Measurements from ENCODE around the gene TMEM175. TPM values are rescaled to one million over a fixed set of nuclear protein-coding genes. Genes with fewer than 3 reads are reported as not detected.

TMEM175 gene, protein sequence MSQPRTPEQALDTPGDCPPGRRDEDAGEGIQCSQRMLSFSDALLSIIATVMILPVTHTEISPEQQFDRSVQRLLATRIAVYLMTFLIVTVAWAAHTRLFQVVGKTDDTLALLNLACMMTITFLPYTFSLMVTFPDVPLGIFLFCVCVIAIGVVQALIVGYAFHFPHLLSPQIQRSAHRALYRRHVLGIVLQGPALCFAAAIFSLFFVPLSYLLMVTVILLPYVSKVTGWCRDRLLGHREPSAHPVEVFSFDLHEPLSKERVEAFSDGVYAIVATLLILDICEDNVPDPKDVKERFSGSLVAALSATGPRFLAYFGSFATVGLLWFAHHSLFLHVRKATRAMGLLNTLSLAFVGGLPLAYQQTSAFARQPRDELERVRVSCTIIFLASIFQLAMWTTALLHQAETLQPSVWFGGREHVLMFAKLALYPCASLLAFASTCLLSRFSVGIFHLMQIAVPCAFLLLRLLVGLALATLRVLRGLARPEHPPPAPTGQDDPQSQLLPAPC
- 46.0 TPM for total RNA-seq
- polyA plus RNA-seq, result 10 to 100 TPM; 12.1 to 17.5 (median 14.1) TPM

DNA sequence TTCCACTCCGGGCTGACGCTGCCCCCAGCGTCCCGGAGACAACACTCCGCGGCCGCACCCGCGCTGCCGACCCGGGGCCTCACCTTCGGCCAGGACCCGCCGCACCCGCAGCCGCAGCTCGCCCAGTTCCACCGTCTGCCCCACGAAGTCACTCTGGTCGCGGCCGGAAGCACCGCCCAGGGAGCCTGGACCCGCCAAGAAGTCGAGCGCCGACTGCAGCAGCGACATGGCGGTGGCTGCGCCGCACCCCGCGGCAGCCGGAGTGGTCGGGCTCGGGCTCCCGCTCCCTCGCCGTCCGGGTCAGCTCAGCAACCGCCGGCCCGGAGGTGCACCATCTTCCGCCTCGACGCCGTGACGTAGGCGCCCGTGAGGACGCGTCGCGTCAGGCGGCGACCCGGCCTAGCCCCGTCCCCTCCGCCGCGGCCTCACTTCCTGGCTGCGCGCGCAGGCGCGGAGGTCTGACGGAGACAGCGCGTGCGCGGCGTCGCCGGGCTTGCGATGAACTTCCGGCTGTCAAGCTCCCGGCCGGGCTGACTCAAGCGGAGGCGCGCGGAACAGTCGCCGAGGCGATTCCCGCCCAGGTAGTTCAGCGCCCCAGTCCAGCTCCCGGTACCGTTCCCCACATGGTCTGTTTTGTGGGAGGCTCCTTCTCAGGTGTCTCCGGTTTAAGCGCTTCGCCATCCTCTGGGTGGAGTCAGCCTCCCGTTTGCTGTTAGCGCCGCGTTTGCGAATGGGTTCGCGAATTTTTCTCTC is at the start of gene TMEM175, which contains the start of gene GAK:
Gene TMEM175 (plus strand): TSS at position 501 of the 753 bp plus-strand sequence. CDS start 15,280 bp downstream, outside the sequence.
Gene GAK (minus strand): TSS at position 357 of the 753 bp plus-strand sequence. CDS start 129 bp downstream, at position 228.
- no peaks in the 10 kb centered on the region for H3K9me3 ChIP-seq (ENCODE audit: control insufficient read depth in 2 of 2, low read length in 2 of 2)
- peak within 1 kb of the TSS; percentile 96 to 99 (median 96) for H3K4me3 Mint-ChIP-seq

DNA sequence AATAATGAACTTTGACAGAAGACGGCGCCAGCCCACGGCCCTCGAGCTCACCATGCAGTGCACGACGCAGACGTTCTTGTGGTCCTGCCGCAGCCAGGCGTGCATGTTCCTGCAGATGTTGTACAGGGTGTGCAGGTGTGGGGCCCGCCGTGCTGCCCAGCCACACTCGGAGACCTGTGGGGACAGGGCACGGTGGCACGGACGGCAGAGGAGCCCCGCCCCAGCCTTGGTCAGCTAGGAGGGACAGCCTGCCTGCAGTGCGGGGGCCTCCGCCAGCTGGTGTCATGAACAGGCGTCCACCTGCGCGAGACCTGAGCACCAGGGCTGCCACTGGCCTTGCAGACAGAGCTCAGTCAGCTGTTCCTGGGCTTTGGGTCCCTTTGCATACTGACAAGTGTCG is 49.6 kb upstream of the TMEM175 start:
- Mint-ChIP-seq H3K27me3 (no peaks in the 10 kb centered on the region), H3K27ac (no peak overlapping the region), H3K4me3 (no peak overlapping the region), H3K36me3 (peaks cover 18% of the 10 kb centered on the region), H3K4me1 (peaks cover 9 to 28% (median 23%) of the 10 kb centered on the region in 4 donors), H3K9me3 (no peaks in the 10 kb centered on the region)
- peaks cover 38% of the 10 kb centered on the region for H3K36me3 ChIP-seq (ENCODE audit: control insufficient read depth, insufficient read depth, low read length)
- peaks cover 23% of the 10 kb centered on the region for H3K4me1 ChIP-seq (ENCODE audit: control insufficient read depth, insufficient read depth, low read length, poor library complexity, severe bottlenecking)
- H3K27ac ChIP-seq (ENCODE audit: insufficient read depth, low read length, poor library complexity, severe bottlenecking), result no peak overlapping the region
- H3K9me3 ChIP-seq (ENCODE audit: control insufficient read depth in 2 of 2, low read length in 2 of 2), result no peaks in the 10 kb centered on the region
- H3K4me3 ChIP-seq (ENCODE audit: low read depth, low read length), result no peak overlapping the region
- no peaks in the 10 kb centered on the region for H3K27me3 ChIP-seq (ENCODE audit: control insufficient read depth, insufficient read depth, low read length)
- ATAC-seq (ENCODE audit: low read depth in 2 of 2) (no peak), DNase-seq (no peak)

More for the DNA sequence above, at the start of gene TMEM175, which contains the start of gene GAK:
- H3K9me3 Mint-ChIP-seq, result no peaks in the 10 kb centered on the region
- H3K27ac Mint-ChIP-seq, result peak within 1 kb of the TSS; percentile 96 to 97 (median 96)
- Histone ChIP-seq H3K27ac (ENCODE audit: insufficient read depth, low read length, poor library complexity, severe bottlenecking) (peak within 1 kb of the TSS; percentile 91), H3K27me3 (ENCODE audit: control insufficient read depth, insufficient read depth, low read length) (no peaks in the 10 kb centered on the region), H3K36me3 (ENCODE audit: control insufficient read depth, insufficient read depth, low read length) (no peaks in the 10 kb centered on the region), H3K4me3 (ENCODE audit: low read depth, low read length) (peak within 1 kb of the TSS; percentile 90), H3K4me1 (ENCODE audit: control insufficient read depth, insufficient read depth, low read length, poor library complexity, severe bottlenecking) (peaks cover 37% of the 10 kb centered on the region)
- peak; percentile 93 to 96 for ATAC-seq (ENCODE audit: low read depth in 2 of 2)
- peaks cover 7 to 69% (median 41%) of the 10 kb centered on the region in 4 donors for H3K4me1 Mint-ChIP-seq
- H3K36me3 Mint-ChIP-seq, result peaks cover 4% of the 10 kb centered on the region
- H3K27me3 Mint-ChIP-seq, result no peaks in the 10 kb centered on the region
- peak; percentile 95 to 98 (median 97) for DNase-seq

DNA sequence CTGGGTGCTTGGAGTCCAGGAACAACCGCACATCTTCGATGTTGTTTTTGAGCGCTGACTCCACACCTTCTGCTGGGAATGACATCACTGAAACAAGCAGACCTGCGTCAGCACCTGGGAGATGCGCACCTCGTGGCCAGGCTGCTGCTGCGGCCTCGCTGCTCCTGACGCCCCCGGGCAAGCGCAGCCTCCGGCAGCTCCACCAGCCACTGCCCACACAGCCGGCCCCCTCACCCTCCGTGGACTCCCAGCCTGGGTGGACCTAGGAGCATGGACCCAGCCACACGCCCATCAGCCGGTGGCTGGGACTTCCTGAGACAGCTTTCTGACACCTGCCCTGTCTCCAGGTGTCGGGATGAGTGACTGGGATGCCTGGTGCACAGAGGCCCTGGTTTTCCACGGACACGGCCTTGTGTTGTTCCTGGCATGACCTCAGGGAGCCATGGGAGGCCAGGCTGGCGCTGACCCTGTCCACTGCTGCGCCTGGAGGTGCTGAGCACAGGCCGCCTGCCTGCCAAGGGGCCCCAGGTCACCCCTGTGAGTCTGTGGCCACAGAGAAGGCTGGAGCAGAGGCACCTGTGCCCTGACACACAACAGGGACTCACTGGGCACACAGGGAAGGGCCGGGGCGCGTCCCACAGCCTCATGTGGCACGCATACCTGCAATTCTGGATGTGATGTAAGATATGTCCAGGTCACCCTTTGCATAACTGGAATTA is 48.7 kb upstream of the TMEM175 start:
- ATAC-seq (ENCODE audit: low read depth in 2 of 2) (no peak), DNase-seq (no peak)
- H3K9me3 Mint-ChIP-seq, result no peaks in the 10 kb centered on the region
- peak overlapping the region in 1 of 3 donors; percentile 80 for H3K27ac Mint-ChIP-seq
- H3K27me3 Mint-ChIP-seq, result no peaks in the 10 kb centered on the region
- H3K4me3 Mint-ChIP-seq, result no peak overlapping the region
- peaks cover 20% of the 10 kb centered on the region for H3K36me3 Mint-ChIP-seq
- H3K27me3 ChIP-seq (ENCODE audit: control insufficient read depth, insufficient read depth, low read length), result no peaks in the 10 kb centered on the region
- no peaks in the 10 kb centered on the region for H3K9me3 ChIP-seq (ENCODE audit: control insufficient read depth in 2 of 2, low read length in 2 of 2)
- H3K4me1 ChIP-seq (ENCODE audit: control insufficient read depth, insufficient read depth, low read length, poor library complexity, severe bottlenecking), result peaks cover 17% of the 10 kb centered on the region
- peaks cover 9 to 21% (median 18%) of the 10 kb centered on the region in 4 donors for H3K4me1 Mint-ChIP-seq
- H3K4me3 ChIP-seq (ENCODE audit: low read depth, low read length), result no peak overlapping the region
- H3K36me3 ChIP-seq (ENCODE audit: control insufficient read depth, insufficient read depth, low read length), result peaks cover 41% of the 10 kb centered on the region
- no peak overlapping the region for H3K27ac ChIP-seq (ENCODE audit: insufficient read depth, low read length, poor library complexity, severe bottlenecking)

DNA sequence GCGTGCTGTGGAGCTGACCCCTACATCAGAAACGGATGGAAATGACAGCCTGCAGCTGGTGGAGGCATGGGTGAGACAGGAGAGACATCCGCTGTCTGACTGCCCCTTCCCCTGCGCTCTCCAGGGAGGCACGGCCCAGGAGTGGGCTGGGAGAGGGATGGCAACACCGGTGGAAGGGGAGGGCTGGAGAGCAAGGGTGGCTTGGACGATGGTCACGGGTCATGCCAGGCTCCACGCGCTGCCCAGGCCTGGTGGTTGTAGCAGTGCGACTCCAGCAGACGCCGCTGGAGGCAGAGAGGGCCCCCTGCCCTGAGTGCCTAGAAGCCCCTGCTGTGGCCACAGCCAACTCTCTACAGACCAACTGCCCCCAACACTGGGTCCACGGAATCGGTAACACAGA is 48.0 kb upstream of the TMEM175 start:
- peak overlapping the region in 1 of 3 donors; percentile 80 for H3K27ac Mint-ChIP-seq

DNA sequence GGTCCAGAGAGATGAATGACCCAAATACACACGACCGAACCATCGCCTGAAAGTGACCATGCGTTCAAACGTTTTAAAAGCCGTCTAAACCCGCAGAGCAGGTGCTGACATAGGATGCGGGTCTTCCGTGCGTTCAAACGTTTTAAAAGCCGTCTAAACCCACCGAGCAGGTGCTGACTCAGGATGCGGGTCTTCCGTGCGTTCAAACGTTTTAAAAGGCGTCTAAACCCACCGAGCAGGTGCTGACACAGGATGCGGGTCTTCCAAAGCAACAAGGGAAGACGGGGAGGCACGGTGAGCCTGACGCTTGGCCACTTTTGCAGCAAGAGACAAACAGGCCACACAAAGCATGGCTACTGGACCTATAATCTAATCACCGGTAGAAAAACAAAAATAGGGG is 47.4 kb upstream of the TMEM175 start:
- H3K27me3 ChIP-seq (ENCODE audit: control insufficient read depth, insufficient read depth, low read length), result no peaks in the 10 kb centered on the region
- H3K27ac Mint-ChIP-seq, result no peak overlapping the region
- no peak overlapping the region for H3K4me3 ChIP-seq (ENCODE audit: low read depth, low read length)
- no peak overlapping the region for H3K27ac ChIP-seq (ENCODE audit: insufficient read depth, low read length, poor library complexity, severe bottlenecking)
- no peak for ATAC-seq (ENCODE audit: low read depth in 2 of 2)
- peaks cover 18% of the 10 kb centered on the region for H3K36me3 Mint-ChIP-seq
- H3K4me1 Mint-ChIP-seq, result peaks cover 0 to 8% (median 6%) of the 10 kb centered on the region in 4 donors
- H3K9me3 Mint-ChIP-seq, result no peaks in the 10 kb centered on the region
- H3K9me3 ChIP-seq (ENCODE audit: control insufficient read depth in 2 of 2, low read length in 2 of 2), result no peaks in the 10 kb centered on the region
- peaks cover 50% of the 10 kb centered on the region for H3K36me3 ChIP-seq (ENCODE audit: control insufficient read depth, insufficient read depth, low read length)
- H3K4me3 Mint-ChIP-seq, result no peak overlapping the region
- DNase-seq, result no peak
- no peaks in the 10 kb centered on the region for H3K27me3 Mint-ChIP-seq
- H3K4me1 ChIP-seq (ENCODE audit: control insufficient read depth, insufficient read depth, low read length, poor library complexity, severe bottlenecking), result peaks cover 3% of the 10 kb centered on the region

More for the DNA sequence above, 48.0 kb upstream of the TMEM175 start:
- Mint-ChIP-seq H3K27me3 (no peaks in the 10 kb centered on the region), H3K4me1 (peaks cover 6 to 14% (median 12%) of the 10 kb centered on the region in 4 donors), H3K36me3 (peaks cover 18% of the 10 kb centered on the region), H3K9me3 (no peaks in the 10 kb centered on the region), H3K4me3 (no peak overlapping the region)
- peaks cover 10% of the 10 kb centered on the region for H3K4me1 ChIP-seq (ENCODE audit: control insufficient read depth, insufficient read depth, low read length, poor library complexity, severe bottlenecking)
- no peaks in the 10 kb centered on the region for H3K27me3 ChIP-seq (ENCODE audit: control insufficient read depth, insufficient read depth, low read length)
- H3K27ac ChIP-seq (ENCODE audit: insufficient read depth, low read length, poor library complexity, severe bottlenecking), result no peak overlapping the region
- no peak overlapping the region for H3K4me3 ChIP-seq (ENCODE audit: low read depth, low read length)
- peaks cover 44% of the 10 kb centered on the region for H3K36me3 ChIP-seq (ENCODE audit: control insufficient read depth, insufficient read depth, low read length)
- no peaks in the 10 kb centered on the region for H3K9me3 ChIP-seq (ENCODE audit: control insufficient read depth in 2 of 2, low read length in 2 of 2)
- no peak for DNase-seq
- no peak for ATAC-seq (ENCODE audit: low read depth in 2 of 2)

DNA sequence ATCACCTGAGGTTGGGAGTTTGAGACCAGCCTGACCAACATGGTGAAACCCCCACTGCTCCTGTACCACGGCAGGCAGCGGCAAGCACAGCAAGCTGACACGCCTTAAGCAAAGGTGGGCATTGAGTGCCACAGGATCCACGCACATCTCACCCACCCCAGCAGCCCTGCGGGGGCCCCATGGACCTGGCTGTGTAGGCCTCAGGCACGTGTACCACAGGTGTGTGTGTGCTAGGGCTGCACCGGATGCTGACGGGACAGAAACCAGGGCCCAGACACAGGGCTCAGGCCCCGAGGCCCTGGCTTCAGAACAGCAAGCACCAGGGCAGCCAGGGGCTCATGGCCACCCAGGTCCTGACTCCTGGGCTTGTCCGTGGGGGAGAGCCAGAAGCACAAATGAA is 46.9 kb upstream of the TMEM175 start:
- Histone ChIP-seq H3K4me1 (ENCODE audit: control insufficient read depth, insufficient read depth, low read length, poor library complexity, severe bottlenecking) (no peaks in the 10 kb centered on the region), H3K9me3 (ENCODE audit: control insufficient read depth in 2 of 2, low read length in 2 of 2) (no peaks in the 10 kb centered on the region), H3K27me3 (ENCODE audit: control insufficient read depth, insufficient read depth, low read length) (no peaks in the 10 kb centered on the region), H3K36me3 (ENCODE audit: control insufficient read depth, insufficient read depth, low read length) (peaks cover 53% of the 10 kb centered on the region), H3K27ac (ENCODE audit: insufficient read depth, low read length, poor library complexity, severe bottlenecking) (no peak overlapping the region), H3K4me3 (ENCODE audit: low read depth, low read length) (no peak overlapping the region)
- no peak for ATAC-seq (ENCODE audit: low read depth in 2 of 2)
- H3K9me3 Mint-ChIP-seq, result no peaks in the 10 kb centered on the region
- no peak overlapping the region for H3K27ac Mint-ChIP-seq
- H3K27me3 Mint-ChIP-seq, result no peaks in the 10 kb centered on the region
- DNase-seq, result no peak
- peaks cover 0 to 6% (median 1%) of the 10 kb centered on the region in 4 donors for H3K4me1 Mint-ChIP-seq
- H3K4me3 Mint-ChIP-seq, result no peak overlapping the region
- H3K36me3 Mint-ChIP-seq, result peaks cover 18% of the 10 kb centered on the region

DNA sequence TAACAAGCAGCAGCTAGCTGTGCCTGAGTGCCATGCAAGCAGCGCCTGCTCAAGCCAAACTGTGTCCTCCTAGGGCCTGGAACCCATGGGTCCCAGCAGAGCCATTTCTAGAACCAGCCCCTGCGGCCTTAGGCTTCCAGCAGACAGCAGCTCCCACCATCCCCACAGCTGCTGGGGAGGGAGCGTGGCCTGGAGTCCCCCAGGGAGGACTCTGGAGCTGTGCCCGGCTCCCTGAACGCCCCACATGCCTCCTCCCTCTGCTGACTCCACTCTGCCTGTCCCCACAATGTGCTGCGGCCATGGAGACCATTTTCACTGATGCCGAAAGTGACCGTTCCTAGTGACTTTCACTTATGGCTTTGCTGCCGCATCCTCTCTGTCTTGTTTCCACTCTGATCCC is 46.0 kb upstream of the TMEM175 start:
- Mint-ChIP-seq H3K36me3 (peaks cover 18% of the 10 kb centered on the region), H3K4me3 (no peak overlapping the region), H3K27ac (no peak overlapping the region), H3K27me3 (no peaks in the 10 kb centered on the region), H3K4me1 (peaks cover 0 to 6% (median 0%) of the 10 kb centered on the region in 4 donors), H3K9me3 (no peaks in the 10 kb centered on the region)
- Histone ChIP-seq H3K4me3 (ENCODE audit: low read depth, low read length) (no peak overlapping the region), H3K9me3 (ENCODE audit: control insufficient read depth in 2 of 2, low read length in 2 of 2) (no peaks in the 10 kb centered on the region), H3K36me3 (ENCODE audit: control insufficient read depth, insufficient read depth, low read length) (peaks cover 52% of the 10 kb centered on the region), H3K27me3 (ENCODE audit: control insufficient read depth, insufficient read depth, low read length) (no peaks in the 10 kb centered on the region), H3K27ac (ENCODE audit: insufficient read depth, low read length, poor library complexity, severe bottlenecking) (no peak overlapping the region), H3K4me1 (ENCODE audit: control insufficient read depth, insufficient read depth, low read length, poor library complexity, severe bottlenecking) (no peaks in the 10 kb centered on the region)
- DNase-seq (no peak), ATAC-seq (ENCODE audit: low read depth in 2 of 2) (no peak)

All from CD4-positive, CD25-positive, alpha-beta regulatory T cell (primary cell).